A549 (cell line): ENCODE measurements around the gene ACTRT2. TPM values are rescaled to one million over a fixed set of nuclear protein-coding genes. Genes with fewer than 3 reads are reported as not detected.

Source experiments
- ATAC-seq, 2 experiments: fragments of 200-7000 bp in 1 of 2; fragments of >200 bp in 1 of 2; cut with Nextera tagmentation in 1 of 2; cut with Tn5 transposase in 1 of 2; 3 replicates each; pipeline versions ENCODE4 v1.8.0 to v1.9.1; 2018 to 2020; ENCODE audit warnings: mild to moderate bottlenecking in 1 of 2, moderate library complexity in 1 of 2
- CTCF ChIA-PET: fragments of 300-600 bp; sonication (Branson Sonifier 250); formaldehyde crosslinking; extraction: SDS; loops from one replicate; lab custom pipeline; 2021; ENCODE audit warnings: antibody characterized with exemption, inconsistent platforms; lab: Yijun Ruan, JAX
- POLR2A ChIA-PET: fragments of 350-600 bp; formaldehyde crosslinking; extraction: SDS; loops from one replicate; lab custom pipeline; 2021; ENCODE audit warnings: antibody characterized with exemption, inconsistent platforms; lab: Yijun Ruan, JAX
- DNase-seq, 2 experiments: peaks; one replicate each; pipeline versions ENCODE4 v3.0.0 to v3.0.0-alpha.2; 2011 to 2016; ENCODE audit warnings: low read depth in 1 of 2, low spot score in 1 of 2
- FAIRE-seq: peaks from 2 replicates; lab custom pipeline; 2011; peaks lifted over from hg19 to GRCh38; lab: Jason Lieb, UNC
- H3K27ac ChIP-seq, 2 experiments: fragments of >200 bp; sonication (Bioruptor Twin); formaldehyde crosslinking; 3 replicates each; pipeline ENCODE4 v1.5.1; 2016 to 2017
- H3K4me1 ChIP-seq: fragments of >200 bp; sonication (Bioruptor Twin); formaldehyde crosslinking; 3 replicates; pipeline ENCODE4 v1.6.1; 2016
- H3K4me2 ChIP-seq: fragments of >200 bp; sonication (Bioruptor Twin); formaldehyde crosslinking; 3 replicates; pipeline ENCODE4 v1.6.1; 2016
- H3K4me3 ChIP-seq: fragments of >200 bp; sonication (Bioruptor Twin); formaldehyde crosslinking; 3 replicates; pipeline ENCODE4 v1.5.1; 2016
- H3K9me3 ChIP-seq: fragments of >200 bp; sonication (Bioruptor Twin); formaldehyde crosslinking; 3 replicates; pipeline ENCODE4 v1.6.1; 2016
- BHLHE40 ChIP-seq: IDR thresholded peaks from 2 replicates; pipeline ENCODE4 v1.6.1; 2012; ENCODE audit warnings: low read depth, low read length, inconsistent platforms
- CBX2 ChIP-seq: fragments of 200-600 bp; sonication (generic); IDR thresholded peaks from 2 replicates; pipeline ENCODE4 v1.6.1; 2016; ENCODE audit warnings: low read depth, mild to moderate bottlenecking, borderline replicate concordance
- CEBPB ChIP-seq, 2 experiments: fragments of >200 bp in 1 of 2; sonication (Bioruptor Twin) in 1 of 2; formaldehyde crosslinking in 1 of 2; IDR thresholded peaks; 2 replicates each; pipeline ENCODE4 v1.6.1; 2012 to 2016
- EHMT2 ChIP-seq: fragments of 200-600 bp; sonication (generic); IDR thresholded peaks from 2 replicates; pipeline ENCODE4 v1.6.1; 2016; ENCODE audit warnings: antibody characterized with exemption, low read depth, mild to moderate bottlenecking, moderate library complexity
- EP300 ChIP-seq, 2 experiments: fragments of >200 bp; sonication (Bioruptor Twin); formaldehyde crosslinking; IDR thresholded peaks; 2 replicates in 1 of 2; 3 replicates in 1 of 2; pipeline ENCODE4 v1.6.1; 2016 to 2017
- GATA3 ChIP-seq: IDR thresholded peaks from 2 replicates; pipeline ENCODE4 v1.6.1; 2012; ENCODE audit warnings: borderline replicate concordance
- HOXA7 ChIP-seq: fragments of 250-450 bp; sonication (Bioruptor Pico); IDR thresholded peaks from 2 replicates; pipeline ENCODE4 v1.5.0; 2020; ENCODE audit warnings: mild to moderate bottlenecking, moderate library complexity
- HOXB13 ChIP-seq: fragments of 250-450 bp; sonication (Bioruptor Pico); IDR thresholded peaks from 2 replicates; pipeline ENCODE4 v1.5.0; 2020; ENCODE audit warnings: low read depth, mild to moderate bottlenecking, moderate library complexity
- JUN ChIP-seq, 2 experiments: fragments of >200 bp; sonication (Bioruptor Twin); formaldehyde crosslinking; IDR thresholded peaks; 2 replicates in 1 of 2; 3 replicates in 1 of 2; pipeline ENCODE4 v1.6.1; 2016 to 2017
- JUNB ChIP-seq: fragments of >200 bp; sonication (Bioruptor Twin); formaldehyde crosslinking; IDR thresholded peaks from 2 replicates; pipeline ENCODE4 v1.6.1; 2016
- KDM1A ChIP-seq: fragments of 200-600 bp; sonication (generic); IDR thresholded peaks from 2 replicates; pipeline ENCODE4 v1.6.1; 2016; ENCODE audit warnings: low read depth, mild to moderate bottlenecking
- MYC ChIP-seq: IDR thresholded peaks from 2 replicates; pipeline ENCODE4 v1.6.1; 2012; ENCODE audit warnings: mild to moderate bottlenecking, inconsistent platforms, low read length, improper control_type of control experiment, borderline replicate concordance
- NR3C1 ChIP-seq: fragments of >200 bp; sonication (Bioruptor Twin); formaldehyde crosslinking; IDR thresholded peaks from 3 replicates; pipeline ENCODE4 v1.6.1; 2017
- RAD21 ChIP-seq, 2 experiments: fragments of >200 bp in 1 of 2; sonication (Bioruptor Twin) in 1 of 2; formaldehyde crosslinking in 1 of 2; IDR thresholded peaks in 1 of 2; conservative IDR thresholded peaks in 1 of 2; 2 replicates in 1 of 2; 3 replicates in 1 of 2; pipeline ENCODE4 v1.6.1; 2012 to 2018; ENCODE audit warnings: inconsistent platforms in 1 of 2
- RARB ChIP-seq: fragments of 250-450 bp; sonication (Bioruptor Pico); IDR thresholded peaks from 2 replicates; pipeline ENCODE4 v1.8.0; 2021; ENCODE audit warnings: mild to moderate bottlenecking, moderate library complexity
- SMC3 ChIP-seq: fragments of >200 bp; sonication (Bioruptor Twin); formaldehyde crosslinking; IDR thresholded peaks from 3 replicates; pipeline ENCODE4 v1.6.1; 2018; ENCODE audit warnings: inconsistent platforms
- ZFP36 ChIP-seq: fragments of 450-650 bp; IDR thresholded peaks from 2 replicates; pipeline ENCODE4 v1.6.1; 2014; ENCODE audit warnings: borderline replicate concordance; ENCODE audit not compliant: partially characterized antibody
- ZNF302 ChIP-seq: fragments of 250-450 bp; sonication (Bioruptor Pico); IDR thresholded peaks from 2 replicates; pipeline ENCODE4 v1.9.0; 2021; ENCODE audit warnings: inconsistent platforms, mild to moderate bottlenecking, moderate library complexity
- ZSCAN20 ChIP-seq: fragments of 250-450 bp; sonication (Bioruptor Pico); IDR thresholded peaks from 2 replicates; pipeline ENCODE4 v1.8.0; 2022; ENCODE audit warnings: mild to moderate bottlenecking, moderate library complexity
- WGBS: methylation state at CpG from one replicate; pipeline ENCODE4 v1.1.6; 2017; ENCODE audit errors: missing lambda C conversion rate; 5-methylcytosine and 5-hydroxymethylcytosine counted together
- polyA plus RNA-seq, 4 experiments: library from polyadenylated mRNA; depleted of rRNA in 3 of 4; stranded (reverse); fragments of >200 nt; fragmentation: RNase III in 1 of 4; extraction: RNeasy Plus Mini Kit Qiagen cat#74134 plus additional on column Dnase treatment in 1 of 4; gene quantifications; 2 replicates in 3 of 4; 3 replicates in 1 of 4; pipeline ENCODE4 v1.2.3, GENCODE V29; 2011 to 2017
- TF ChIP-seq, protein P1 (sequence below): fragments of 250-450 bp; sonication (Bioruptor Pico); IDR thresholded peaks from 2 replicates; pipeline ENCODE4 v1.5.0; 2020; ENCODE audit warnings: low read depth, mild to moderate bottlenecking, moderate library complexity
- TF ChIP-seq, protein P2 (sequence below): fragments of >200 bp; sonication (Bioruptor Twin); formaldehyde crosslinking; IDR thresholded peaks from 2 replicates; pipeline ENCODE4 v1.6.1; 2016
- TF ChIP-seq, protein P3 (sequence below): fragments of 200-600 bp; sonication (generic); IDR thresholded peaks from 2 replicates; pipeline ENCODE4 v1.6.1; 2016; ENCODE audit warnings: antibody characterized with exemption, mild to moderate bottlenecking, moderate library complexity
- TF ChIP-seq, protein P4 (sequence below): fragments of 150-350 bp; IDR thresholded peaks from 2 replicates; pipeline ENCODE4 v1.6.1; 2014; ENCODE audit warnings: low read depth, mild to moderate bottlenecking, low read length

ACTRT2 gene
- polyA plus RNA-seq, 2 of the 4 experiments (the other 2 are of a cell fraction) = not detected

DNA sequence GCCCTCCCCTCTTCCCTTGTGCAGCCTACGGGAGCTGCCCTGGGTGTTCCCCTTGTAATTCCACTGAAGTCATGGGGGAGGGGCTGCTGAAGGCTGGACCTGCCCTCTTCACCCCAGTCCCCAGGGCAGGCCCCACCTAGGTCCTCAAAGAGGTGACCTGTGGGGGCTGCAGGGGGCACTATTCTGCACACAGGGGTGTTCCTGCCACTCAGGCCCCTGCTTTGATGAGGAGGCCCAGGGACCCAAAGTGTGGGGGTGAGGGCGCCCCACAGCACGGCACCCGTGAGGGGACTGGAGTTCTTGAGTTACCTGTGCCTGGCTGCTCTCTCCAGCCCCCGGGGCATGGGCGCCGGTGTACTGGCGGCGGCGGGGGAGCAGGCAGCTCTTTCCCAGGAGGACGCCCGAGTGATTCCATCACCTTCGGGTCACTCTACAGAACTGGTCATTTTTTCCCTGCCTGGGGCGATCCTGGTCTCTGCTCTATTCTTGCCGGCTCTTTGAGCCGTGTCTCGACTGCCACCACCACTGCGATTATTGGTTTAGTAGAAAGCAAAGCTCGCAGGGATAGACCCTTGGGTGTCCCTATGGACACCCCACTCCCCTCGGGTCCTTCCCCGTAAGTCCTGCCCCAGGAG lies 40.8 kb downstream of the ACTRT2 start:
- H3K27ac ChIP-seq = no peak overlapping the region
- no peaks in the 10 kb centered on the region for H3K9me3 ChIP-seq
- ChIA-PET CTCF (no interaction called here), POLR2A (no interaction called here)
- TF ChIP-seq EHMT2 = no peak
- no peak for TF ChIP-seq GATA3
- TF ChIP-seq CBX2 = no peak
- TF ChIP-seq HOXA7 = no peak
- TF ChIP-seq ZFP36 = no peak
- TF ChIP-seq, protein P1, sequence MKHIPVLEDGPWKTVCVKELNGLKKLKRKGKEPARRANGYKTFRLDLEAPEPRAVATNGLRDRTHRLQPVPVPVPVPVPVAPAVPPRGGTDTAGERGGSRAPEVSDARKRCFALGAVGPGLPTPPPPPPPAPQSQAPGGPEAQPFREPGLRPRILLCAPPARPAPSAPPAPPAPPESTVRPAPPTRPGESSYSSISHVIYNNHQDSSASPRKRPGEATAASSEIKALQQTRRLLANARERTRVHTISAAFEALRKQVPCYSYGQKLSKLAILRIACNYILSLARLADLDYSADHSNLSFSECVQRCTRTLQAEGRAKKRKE (CRISPR knock-in tag) = no peak
- TF ChIP-seq, protein P2, sequence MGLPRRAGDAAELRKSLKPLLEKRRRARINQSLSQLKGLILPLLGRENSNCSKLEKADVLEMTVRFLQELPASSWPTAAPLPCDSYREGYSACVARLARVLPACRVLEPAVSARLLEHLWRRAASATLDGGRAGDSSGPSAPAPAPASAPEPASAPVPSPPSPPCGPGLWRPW = no peak
- no peak for TF ChIP-seq JUNB
- TF ChIP-seq ZSCAN20 = no peak
- TF ChIP-seq EP300 (IDR thresholded peaks at IDR 0.05) = no peak
- TF ChIP-seq, protein P3, sequence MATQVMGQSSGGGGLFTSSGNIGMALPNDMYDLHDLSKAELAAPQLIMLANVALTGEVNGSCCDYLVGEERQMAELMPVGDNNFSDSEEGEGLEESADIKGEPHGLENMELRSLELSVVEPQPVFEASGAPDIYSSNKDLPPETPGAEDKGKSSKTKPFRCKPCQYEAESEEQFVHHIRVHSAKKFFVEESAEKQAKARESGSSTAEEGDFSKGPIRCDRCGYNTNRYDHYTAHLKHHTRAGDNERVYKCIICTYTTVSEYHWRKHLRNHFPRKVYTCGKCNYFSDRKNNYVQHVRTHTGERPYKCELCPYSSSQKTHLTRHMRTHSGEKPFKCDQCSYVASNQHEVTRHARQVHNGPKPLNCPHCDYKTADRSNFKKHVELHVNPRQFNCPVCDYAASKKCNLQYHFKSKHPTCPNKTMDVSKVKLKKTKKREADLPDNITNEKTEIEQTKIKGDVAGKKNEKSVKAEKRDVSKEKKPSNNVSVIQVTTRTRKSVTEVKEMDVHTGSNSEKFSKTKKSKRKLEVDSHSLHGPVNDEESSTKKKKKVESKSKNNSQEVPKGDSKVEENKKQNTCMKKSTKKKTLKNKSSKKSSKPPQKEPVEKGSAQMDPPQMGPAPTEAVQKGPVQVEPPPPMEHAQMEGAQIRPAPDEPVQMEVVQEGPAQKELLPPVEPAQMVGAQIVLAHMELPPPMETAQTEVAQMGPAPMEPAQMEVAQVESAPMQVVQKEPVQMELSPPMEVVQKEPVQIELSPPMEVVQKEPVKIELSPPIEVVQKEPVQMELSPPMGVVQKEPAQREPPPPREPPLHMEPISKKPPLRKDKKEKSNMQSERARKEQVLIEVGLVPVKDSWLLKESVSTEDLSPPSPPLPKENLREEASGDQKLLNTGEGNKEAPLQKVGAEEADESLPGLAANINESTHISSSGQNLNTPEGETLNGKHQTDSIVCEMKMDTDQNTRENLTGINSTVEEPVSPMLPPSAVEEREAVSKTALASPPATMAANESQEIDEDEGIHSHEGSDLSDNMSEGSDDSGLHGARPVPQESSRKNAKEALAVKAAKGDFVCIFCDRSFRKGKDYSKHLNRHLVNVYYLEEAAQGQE = no peak
- no peak for TF ChIP-seq RARB (CRISPR knock-in tag)
- TF ChIP-seq CEBPB (IDR thresholded peaks at IDR 0.05) = no peak
- TF ChIP-seq KDM1A = no peak
- TF ChIP-seq BHLHE40 = no peak
- TF ChIP-seq JUN (IDR thresholded peaks at IDR 0.05) = no peak
- TF ChIP-seq HOXB13 (CRISPR knock-in tag) = no peak
- no peak for TF ChIP-seq MYC
- no peak for TF ChIP-seq RAD21 (conservative IDR thresholded peaks at IDR 0.05 in 1 of 2, IDR thresholded peaks at IDR 0.05 in 1 of 2)
- no peak for FAIRE-seq
- no peak for DNase-seq
- no peaks in the 10 kb centered on the region for H3K4me1 ChIP-seq
- no peak overlapping the region for H3K4me2 ChIP-seq
- no peak for ATAC-seq
- 46% methylated on average over 17 of the region's 21 CpGs for WGBS
- H3K4me3 ChIP-seq = no peak overlapping the region

DNA sequence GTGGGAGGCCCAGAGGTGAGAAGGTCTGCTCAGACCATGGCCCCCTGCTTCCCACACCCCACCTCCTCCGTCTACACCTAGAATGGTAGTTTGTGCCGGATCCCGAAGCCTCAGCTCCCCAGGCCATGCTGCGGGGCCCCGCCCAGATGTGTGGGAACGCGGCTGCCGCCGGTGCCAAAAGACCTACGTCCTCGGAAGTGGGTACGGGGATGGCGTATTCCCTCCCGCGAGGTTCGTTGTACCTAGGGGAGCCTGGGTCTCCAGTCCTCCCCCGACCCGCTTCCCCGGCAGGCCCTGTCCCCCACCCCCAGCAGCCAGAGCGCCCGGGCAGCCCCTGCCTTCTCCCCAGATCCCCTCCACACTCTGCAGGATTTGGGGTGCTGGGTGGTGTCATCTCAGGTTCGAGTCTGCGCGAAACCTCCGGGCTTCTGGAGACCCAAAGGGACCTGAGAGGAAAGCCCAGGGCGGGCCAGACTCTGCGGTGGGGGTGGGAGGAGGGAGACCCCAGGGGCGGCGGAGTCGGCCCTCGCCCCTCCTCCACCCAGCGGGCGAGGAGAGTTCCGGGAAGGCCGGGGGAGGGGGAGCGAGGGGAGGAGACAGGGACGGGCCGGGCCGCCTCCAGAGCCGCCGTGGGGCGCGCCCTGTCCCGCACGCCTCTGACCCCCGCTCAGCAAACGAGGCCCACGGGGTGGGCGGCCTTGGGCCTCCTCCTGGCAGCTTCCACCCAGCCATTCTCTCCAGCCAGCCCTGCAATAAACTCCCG lies 41.5 kb downstream of the ACTRT2 start:
- Histone ChIP-seq H3K4me1 (no peaks in the 10 kb centered on the region), H3K9me3 (no peaks in the 10 kb centered on the region), H3K27ac (no peak overlapping the region), H3K4me2 (no peak overlapping the region), H3K4me3 (no peak overlapping the region)
- WGBS = 65% methylated on average over 5 of the region's 50 CpGs
- ChIA-PET POLR2A (no interaction called here), CTCF (no interaction called here)
- no peak for TF ChIP-seq BHLHE40
- TF ChIP-seq NR3C1 = no peak
- no peak for TF ChIP-seq RARB (CRISPR knock-in tag)
- TF ChIP-seq SMC3 = no peak
- TF ChIP-seq, protein P4, sequence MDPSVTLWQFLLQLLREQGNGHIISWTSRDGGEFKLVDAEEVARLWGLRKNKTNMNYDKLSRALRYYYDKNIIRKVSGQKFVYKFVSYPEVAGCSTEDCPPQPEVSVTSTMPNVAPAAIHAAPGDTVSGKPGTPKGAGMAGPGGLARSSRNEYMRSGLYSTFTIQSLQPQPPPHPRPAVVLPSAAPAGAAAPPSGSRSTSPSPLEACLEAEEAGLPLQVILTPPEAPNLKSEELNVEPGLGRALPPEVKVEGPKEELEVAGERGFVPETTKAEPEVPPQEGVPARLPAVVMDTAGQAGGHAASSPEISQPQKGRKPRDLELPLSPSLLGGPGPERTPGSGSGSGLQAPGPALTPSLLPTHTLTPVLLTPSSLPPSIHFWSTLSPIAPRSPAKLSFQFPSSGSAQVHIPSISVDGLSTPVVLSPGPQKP = no peak
- TF ChIP-seq ZNF302 (CRISPR knock-in tag) = no peak
- DNase-seq = no peak
- no peak for ATAC-seq
- no peak for FAIRE-seq
